SHP77 treated with DMSO at 0.1 percent for 48 hours (cell line): ENCODE data around the gene BBS10.
"Not testable (repeated sequence)": the region's sequence is repeated elsewhere in the genome, so short reads cannot be mapped to it uniquely, and the experiment has no call there.

Experiments
- DNase-seq: peaks from one replicate; lab custom pipeline; 2025; lab: John Stamatoyannopoulos, UW

BBS10 gene

GRCh38 chr12:76329606-76330005, 18.6 kb downstream of the BBS10 start:
- no peak for DNase-seq

- DNase-seq: no peak
Observed at GRCh38 chr12:76329159-76329558, 19.1 kb downstream of the BBS10 start.

- not testable (repeated sequence) for DNase-seq
Observed at GRCh38 chr12:76319595-76320319, 28.5 kb downstream of the BBS10 start.

GRCh38 chr12:76318773-76319594, 29.2 kb downstream of the BBS10 start:
- no peak for DNase-seq

DNA sequence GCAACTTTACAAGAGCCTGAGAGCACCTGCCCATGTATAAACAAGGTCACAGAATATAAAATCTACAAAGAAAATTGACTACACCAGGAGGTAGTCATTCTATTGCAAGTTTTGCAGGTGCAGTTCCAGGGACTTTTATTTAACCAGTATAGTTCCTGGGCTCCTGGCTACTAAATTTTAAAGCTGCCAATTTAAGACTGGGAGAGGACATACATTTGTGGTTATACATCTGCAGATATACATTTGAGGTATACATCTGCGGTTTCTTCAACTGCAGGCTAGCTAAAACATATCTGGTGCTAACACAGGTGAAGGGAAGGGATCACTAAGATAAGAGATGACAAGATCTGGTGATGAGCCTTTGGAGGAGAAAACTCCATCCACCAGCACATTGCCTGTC, 30.2 kb downstream of the BBS10 start:
- no peak for DNase-seq

DNA sequence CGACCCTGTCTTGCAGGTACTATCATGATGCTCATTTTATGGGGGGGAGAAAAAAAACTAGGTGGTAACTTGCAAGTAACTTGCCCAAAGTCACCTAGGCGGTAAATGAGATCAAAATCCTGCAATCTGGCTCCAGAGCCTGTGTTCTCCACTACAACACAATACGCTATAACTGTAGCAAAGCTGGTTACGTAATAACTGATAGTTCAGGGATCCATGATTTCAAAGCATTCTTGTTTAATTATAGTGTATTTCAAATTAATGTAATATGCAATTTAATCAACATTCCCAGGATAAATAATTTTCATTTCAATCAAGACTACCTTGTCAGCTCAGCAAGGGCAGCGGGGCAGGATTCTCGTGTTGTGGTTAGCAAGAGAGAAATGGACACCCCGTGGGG, 31.7 kb downstream of the BBS10 start:
- DNase-seq: no peak

- DNase-seq: no peak
Observed at GRCh38 chr12:76313299-76313698, 34.9 kb downstream of the BBS10 start.

- DNase-seq: no peak
Observed at GRCh38 chr12:76312315-76312714, 35.9 kb downstream of the BBS10 start.

DNA sequence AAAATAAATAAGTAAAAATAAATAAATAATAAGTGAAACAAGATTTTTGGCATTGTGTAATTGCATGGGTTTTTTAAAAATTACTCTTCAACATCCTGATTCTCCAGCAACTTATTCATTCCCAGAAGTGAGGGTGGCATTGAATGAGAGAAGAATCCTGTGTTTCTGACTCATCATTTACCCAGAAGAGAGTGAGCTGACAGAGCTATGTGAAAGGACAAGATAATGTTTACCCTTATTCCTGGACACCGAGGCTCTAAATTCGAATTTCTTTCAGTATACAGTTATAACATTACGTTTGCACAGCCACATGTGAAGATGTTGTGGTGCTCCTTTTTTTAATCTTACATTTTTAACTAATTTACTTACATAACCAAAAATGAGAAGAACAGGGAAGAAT, 36.4 kb downstream of the BBS10 start:
- no peak for DNase-seq

GRCh38 chr12:76310110-76310509, 38.1 kb downstream of the BBS10 start:
- no peak for DNase-seq

DNA sequence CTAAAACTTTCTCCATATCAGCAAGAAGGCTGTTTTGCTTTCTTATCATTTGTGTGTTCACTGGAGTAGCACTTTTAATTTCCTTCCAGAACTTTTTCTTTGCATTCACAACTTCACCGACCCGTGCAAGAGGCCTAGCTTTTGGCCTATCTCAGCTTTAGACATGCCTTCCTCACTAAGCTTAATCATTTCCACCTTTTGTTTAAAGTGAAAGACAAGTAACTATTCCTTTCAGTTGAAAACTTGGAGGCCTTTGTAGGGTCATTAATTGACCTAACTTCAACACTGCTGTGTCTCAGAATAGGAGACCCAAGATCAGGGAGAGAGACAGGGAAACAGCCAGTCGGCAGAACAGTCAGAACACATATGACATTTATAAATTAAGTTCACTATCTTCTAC, 39.3 kb downstream of the BBS10 start:
- no peak for DNase-seq

DNA sequence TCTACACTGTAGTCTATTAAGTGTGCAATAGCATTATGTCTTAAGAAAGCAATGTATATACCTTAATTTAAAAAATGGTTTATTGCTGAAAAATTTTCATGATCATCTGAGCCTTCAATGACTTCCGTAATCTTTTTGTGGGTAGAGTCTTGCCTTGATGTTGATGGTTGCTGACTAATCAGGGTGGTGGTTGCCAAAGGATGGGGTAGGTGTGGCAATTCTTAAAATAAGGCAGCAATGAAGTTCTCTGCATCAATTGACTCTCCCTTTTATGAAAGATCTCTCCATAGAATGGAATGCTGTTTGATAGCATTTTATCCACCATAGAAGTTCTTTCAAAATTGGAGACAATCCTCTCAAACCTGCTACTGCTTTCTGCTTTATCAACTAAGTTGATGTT, 41.1 kb downstream of the BBS10 start:
- no peak for DNase-seq

GRCh38 chr12:76303989-76304460, 44.2 kb downstream of the BBS10 start:
- DNase-seq: no peak

- no peak for DNase-seq
Observed at GRCh38 chr12:76303365-76303764, 44.9 kb downstream of the BBS10 start.

GRCh38 chr12:76300297-76300665, 47.9 kb downstream of the BBS10 start:
- DNase-seq: no peak

DNA sequence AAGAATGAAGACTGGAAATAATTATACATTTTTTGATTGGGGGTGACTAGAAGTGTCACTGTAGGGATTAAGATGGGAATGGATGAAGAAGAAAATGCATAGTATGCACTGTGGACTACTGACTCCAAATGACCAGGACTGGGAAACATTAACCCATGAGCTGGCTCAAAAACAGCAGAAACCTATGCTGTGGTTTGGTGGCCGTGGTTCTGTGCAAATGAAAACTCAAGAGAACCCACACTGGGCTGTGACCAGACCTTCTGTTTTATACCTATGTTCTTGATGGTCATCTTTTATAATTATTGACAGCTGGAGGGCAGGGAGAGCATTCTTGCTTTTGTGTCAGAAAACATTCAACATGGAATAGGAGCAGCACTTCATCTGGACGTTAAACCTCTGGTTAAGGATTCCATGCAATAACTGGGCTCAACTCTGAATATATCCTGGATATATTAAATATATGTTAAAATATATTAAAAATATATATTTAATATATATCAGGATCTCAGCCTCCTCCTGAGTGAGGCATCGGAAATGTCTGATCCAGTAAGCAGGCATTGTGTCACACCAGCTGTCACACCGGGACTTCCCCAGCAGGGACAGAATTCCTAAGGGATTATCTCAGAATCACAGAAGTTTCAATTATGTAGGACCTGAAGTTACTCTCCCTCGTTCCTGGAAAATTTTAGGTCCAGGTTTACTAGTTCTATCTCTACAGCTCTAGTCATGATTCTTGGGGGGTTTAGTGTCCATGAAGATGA, 48.5 kb downstream of the BBS10 start:
- DNase-seq: no peak
